Neural cell (in vitro differentiated cells): ENCODE data around the gene KRT38. TPM values are rescaled to one million over a fixed set of nuclear protein-coding genes. Genes with fewer than 3 reads are reported as not detected.

ENCODE experiments used
- H2AFZ ChIP-seq: fragments of 200-600, 300-800 bp; sonication (generic), shearing (Covaris generic); 2 replicates; pipeline ENCODE4 v1.6.0; 2014; ENCODE audit warnings: low read depth, mild to moderate bottlenecking, antibody characterized with exemption, low read length, moderate library complexity
- H3F3A ChIP-seq: fragments of 200-600 bp; shearing (Covaris generic); 2 replicates; pipeline ENCODE4 v1.6.1; 2016; ENCODE audit warnings: mild to moderate bottlenecking, moderate library complexity, mixed read lengths, antibody characterized with exemption, low read length; ENCODE audit not compliant: insufficient read depth, poor library complexity, severe bottlenecking
- H3K27ac ChIP-seq: fragments of 200-600, 300-800 bp; sonication (generic), shearing (Covaris generic); 2 replicates; pipeline ENCODE4 v1.5.1; 2014; ENCODE audit warnings: mild to moderate bottlenecking, low read length, moderate library complexity
- H3K27me3 ChIP-seq: fragments of 300-800, 200-600 bp; sonication (generic), shearing (Covaris generic); 2 replicates; pipeline ENCODE4 v1.6.0; 2014; ENCODE audit warnings: mild to moderate bottlenecking, low read depth, low read length, moderate library complexity; ENCODE audit not compliant: insufficient read depth
- H3K36me3 ChIP-seq: fragments of 300-800, 200-600 bp; sonication (generic), shearing (Covaris generic); 2 replicates; pipeline ENCODE4 v1.5.1; 2014; ENCODE audit warnings: mild to moderate bottlenecking, antibody characterized with exemption, low read length, moderate library complexity; ENCODE audit not compliant: insufficient read depth
- H3K4me2 ChIP-seq: fragments of 300-800, 200-600 bp; sonication (generic), shearing (Covaris generic); 2 replicates; pipeline ENCODE4 v1.6.0; 2014; ENCODE audit warnings: mild to moderate bottlenecking, low read length
- H3K4me3 ChIP-seq: fragments of 300-800, 200-600 bp; sonication (generic), shearing (Covaris generic); 2 replicates; pipeline ENCODE4 v1.5.1; 2014; ENCODE audit warnings: mild to moderate bottlenecking, low read length, moderate library complexity
- H3K79me2 ChIP-seq: fragments of 200-600 bp; shearing (Covaris generic); replicated peaks from 2 replicates; pipeline ENCODE4 v1.6.0; 2014; ENCODE audit warnings: mild to moderate bottlenecking, low read length, moderate library complexity; ENCODE audit not compliant: insufficient read depth
- H3K9ac ChIP-seq: fragments of 300-800, 200-600 bp; sonication (generic), shearing (Covaris generic); 2 replicates; pipeline ENCODE4 v1.6.1; 2016; ENCODE audit warnings: mild to moderate bottlenecking, low read length, mixed read lengths
- H3K9me2 ChIP-seq: fragments of 200-600 bp; shearing (Covaris generic); 2 replicates; pipeline ENCODE4 v1.6.1; 2016; ENCODE audit warnings: mild to moderate bottlenecking, low read length, mixed read lengths; ENCODE audit not compliant: insufficient read depth
- H3K9me3 ChIP-seq: fragments of 200-600, 300-800 bp; sonication (generic), shearing (Covaris generic); 2 replicates; pipeline ENCODE4 v1.6.1; 2016; ENCODE audit warnings: mild to moderate bottlenecking, mixed run types, low read length, moderate library complexity, mixed read lengths
- H4K20me1 ChIP-seq: fragments of 200-600 bp; shearing (Covaris generic); 2 replicates; pipeline ENCODE4 v1.6.1; 2016; ENCODE audit warnings: mild to moderate bottlenecking, mixed run types; ENCODE audit not compliant: insufficient read depth
- EP300 ChIP-seq: fragments of 450-650 bp; conservative IDR thresholded peaks from 2 replicates; pipeline ENCODE4 v1.6.1; 2014; ENCODE audit warnings: antibody characterized with exemption, mild to moderate bottlenecking, moderate library complexity; ENCODE audit not compliant: poor library complexity, severe bottlenecking
- EZH2 ChIP-seq: fragments of 200-600, 300-800 bp; shearing (Covaris generic), sonication (generic); IDR thresholded peaks from 2 replicates; pipeline ENCODE4 v1.6.1; 2014; ENCODE audit warnings: antibody characterized with exemption, low read length, borderline replicate concordance, mild to moderate bottlenecking; ENCODE audit not compliant: insufficient read depth, poor library complexity, severe bottlenecking
- MXI1 ChIP-seq: fragments of 450-650 bp; conservative IDR thresholded peaks from 2 replicates; pipeline ENCODE4 v1.6.1; 2014; ENCODE audit warnings: antibody characterized with exemption, mild to moderate bottlenecking; ENCODE audit not compliant: poor library complexity, severe bottlenecking
- POLR2AphosphoS5 ChIP-seq: IDR thresholded peaks from 2 replicates; pipeline ENCODE4 v1.6.1; 2012
- RAD21 ChIP-seq: fragments of 450-650 bp; conservative IDR thresholded peaks from 2 replicates; pipeline ENCODE4 v1.6.1; 2014; ENCODE audit warnings: antibody characterized with exemption, mild to moderate bottlenecking, moderate library complexity
- REST ChIP-seq: IDR thresholded peaks from 2 replicates; pipeline ENCODE4 v1.6.1; 2012; ENCODE audit warnings: borderline replicate concordance
- SMC3 ChIP-seq: fragments of 450-650 bp; conservative IDR thresholded peaks from 2 replicates; pipeline ENCODE4 v1.6.1; 2014; ENCODE audit warnings: antibody characterized with exemption, mild to moderate bottlenecking, moderate library complexity; ENCODE audit not compliant: poor library complexity
- TAF1 ChIP-seq: IDR thresholded peaks from 2 replicates; pipeline ENCODE4 v1.6.1; 2012; ENCODE audit warnings: low read depth
- polyA plus RNA-seq: library from polyadenylated mRNA; depleted of rRNA; stranded (reverse); fragments of >200 nt; gene quantifications from 2 replicates; pipeline ENCODE4 v1.2.3, GENCODE V29; 2014
- TF ChIP-seq, protein P1 (sequence below): fragments of 450-650 bp; IDR thresholded peaks from 2 replicates; pipeline ENCODE4 v1.5.1; 2014; ENCODE audit warnings: antibody characterized with exemption, mild to moderate bottlenecking, moderate library complexity; ENCODE audit not compliant: poor library complexity, severe bottlenecking

KRT38 gene
- polyA plus RNA-seq, 1 donor from 2014 or later = not detected

DNA sequence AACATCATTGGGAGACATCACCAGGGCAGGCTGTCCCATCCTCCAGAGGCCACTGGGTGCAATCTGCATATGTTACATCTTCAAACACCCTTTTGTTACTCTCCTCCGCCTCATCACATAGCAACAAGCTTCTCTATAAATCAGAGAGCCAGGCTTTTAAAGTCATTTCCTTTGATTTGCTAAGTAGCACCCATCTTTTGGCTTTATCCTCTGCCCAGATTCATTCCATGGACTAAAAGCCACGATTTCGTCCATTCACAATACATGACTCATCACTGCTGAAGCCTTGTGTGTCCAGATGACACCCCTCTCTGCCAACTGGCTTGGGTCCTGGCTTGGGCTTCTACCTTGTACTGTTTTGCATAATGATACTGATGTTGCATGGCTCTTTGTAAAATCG lies 2.0 kb upstream of the KRT38 start:
- H3K79me2 ChIP-seq = no peaks in the 10 kb centered on the region
- H3K4me3 ChIP-seq = no peak overlapping the region
- no peaks in the 10 kb centered on the region for H3F3A ChIP-seq
- no peak overlapping the region for H3K4me2 ChIP-seq
- H2AFZ ChIP-seq = no peak overlapping the region
- H3K9me3 ChIP-seq = no peaks in the 10 kb centered on the region
- H4K20me1 ChIP-seq = no peaks in the 10 kb centered on the region
- TF ChIP-seq RAD21 = no peak
- TF ChIP-seq EP300 = no peak
- TF ChIP-seq POLR2AphosphoS5 = no peak
- no peak for TF ChIP-seq SMC3
- TF ChIP-seq, protein P1, sequence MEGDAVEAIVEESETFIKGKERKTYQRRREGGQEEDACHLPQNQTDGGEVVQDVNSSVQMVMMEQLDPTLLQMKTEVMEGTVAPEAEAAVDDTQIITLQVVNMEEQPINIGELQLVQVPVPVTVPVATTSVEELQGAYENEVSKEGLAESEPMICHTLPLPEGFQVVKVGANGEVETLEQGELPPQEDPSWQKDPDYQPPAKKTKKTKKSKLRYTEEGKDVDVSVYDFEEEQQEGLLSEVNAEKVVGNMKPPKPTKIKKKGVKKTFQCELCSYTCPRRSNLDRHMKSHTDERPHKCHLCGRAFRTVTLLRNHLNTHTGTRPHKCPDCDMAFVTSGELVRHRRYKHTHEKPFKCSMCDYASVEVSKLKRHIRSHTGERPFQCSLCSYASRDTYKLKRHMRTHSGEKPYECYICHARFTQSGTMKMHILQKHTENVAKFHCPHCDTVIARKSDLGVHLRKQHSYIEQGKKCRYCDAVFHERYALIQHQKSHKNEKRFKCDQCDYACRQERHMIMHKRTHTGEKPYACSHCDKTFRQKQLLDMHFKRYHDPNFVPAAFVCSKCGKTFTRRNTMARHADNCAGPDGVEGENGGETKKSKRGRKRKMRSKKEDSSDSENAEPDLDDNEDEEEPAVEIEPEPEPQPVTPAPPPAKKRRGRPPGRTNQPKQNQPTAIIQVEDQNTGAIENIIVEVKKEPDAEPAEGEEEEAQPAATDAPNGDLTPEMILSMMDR = no peak
- TF ChIP-seq REST = no peak
- TF ChIP-seq TAF1 = no peak
- TF ChIP-seq EZH2 = no peak
- no peak for TF ChIP-seq MXI1
- H3K27me3 ChIP-seq = no peaks in the 10 kb centered on the region
- H3K9ac ChIP-seq = no peak overlapping the region
- no peaks in the 10 kb centered on the region for H3K9me2 ChIP-seq
- no peaks in the 10 kb centered on the region for H3K36me3 ChIP-seq
- no peak overlapping the region for H3K27ac ChIP-seq

GRCh38 chr17:41439375-41439774 lies 1.4 kb downstream of the KRT38 start:
- Histone ChIP-seq H3K4me3 (no peak overlapping the region), H3F3A (no peaks in the 10 kb centered on the region), H3K4me2 (no peak overlapping the region), H3K27ac (no peak overlapping the region), H3K36me3 (no peaks in the 10 kb centered on the region), H3K27me3 (no peaks in the 10 kb centered on the region), H2AFZ (no peak overlapping the region), H3K9ac (no peak overlapping the region), H3K9me2 (no peaks in the 10 kb centered on the region), H3K9me3 (no peaks in the 10 kb centered on the region), H4K20me1 (no peaks in the 10 kb centered on the region), H3K79me2 (no peaks in the 10 kb centered on the region)
- no peak for TF ChIP-seq RAD21
- no peak for TF ChIP-seq REST
- no peak for TF ChIP-seq POLR2AphosphoS5
